GM19043 (cell line): ENCODE results near the gene DEFB114.

Source experiments
- ATAC-seq: cut with Tn5 transposase; IDR thresholded peaks from one replicate; pipeline ENCODE4 v1.9.1; 2021; ENCODE audit warnings: low read depth; ENCODE audit not compliant: unreplicated experiment

DEFB114 gene

GRCh38 chr6:49937811-49938210 lies 26.2 kb downstream of the DEFB114 start:
- ATAC-seq = no peak

GRCh38 chr6:49937017-49937416 lies 26.9 kb downstream of the DEFB114 start:
- ATAC-seq = no peak

DNA sequence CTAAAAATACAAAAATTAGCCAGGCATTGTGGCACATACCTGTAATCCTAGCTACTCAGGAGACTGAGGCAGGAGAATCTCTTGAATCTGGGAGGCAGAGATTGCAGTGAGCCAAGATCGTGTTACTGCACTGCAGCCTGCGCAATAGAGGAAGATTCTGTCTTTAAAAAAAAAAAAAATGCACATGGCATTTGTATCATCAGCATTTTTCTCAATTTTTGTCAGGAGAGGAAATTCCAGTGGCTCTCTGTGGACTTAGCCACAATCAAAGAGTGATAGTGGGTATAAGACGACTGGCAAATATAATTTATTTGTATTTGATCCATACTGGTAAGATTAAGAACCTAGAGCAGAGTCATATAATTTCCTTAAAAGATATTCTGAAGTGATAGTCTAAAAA lies 28.6 kb downstream of the DEFB114 start:
- ATAC-seq = no peak

GRCh38 chr6:49934770-49935169 lies 29.2 kb downstream of the DEFB114 start:
- ATAC-seq = no peak

DNA sequence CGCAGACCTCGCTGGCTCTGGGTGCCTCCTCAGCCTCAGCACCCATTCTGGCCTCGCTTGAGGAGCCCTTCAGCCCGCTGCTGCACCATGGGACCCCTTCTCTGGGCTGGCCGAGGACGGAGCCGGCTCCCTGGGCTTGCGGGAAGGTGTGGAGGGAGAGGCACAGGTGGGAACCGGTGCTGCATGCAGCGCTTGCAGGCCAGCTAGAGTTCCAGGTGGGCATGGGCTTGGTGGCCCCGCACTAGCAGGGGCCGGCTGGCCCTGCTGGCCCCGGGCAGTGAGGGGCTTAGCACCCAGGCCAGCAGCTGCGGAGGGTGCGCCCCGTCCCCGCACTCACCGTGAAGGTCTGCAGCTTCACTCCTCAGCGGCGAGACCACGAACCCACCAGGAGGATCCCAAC lies 30.4 kb downstream of the DEFB114 start:
- no peak for ATAC-seq

- ATAC-seq = no peak
These were observed 34.6 kb downstream of the DEFB114 start for GRCh38 chr6:49929340-49929739.

GRCh38 chr6:49923826-49924225 lies 40.1 kb downstream of the DEFB114 start:
- ATAC-seq = no peak

DNA sequence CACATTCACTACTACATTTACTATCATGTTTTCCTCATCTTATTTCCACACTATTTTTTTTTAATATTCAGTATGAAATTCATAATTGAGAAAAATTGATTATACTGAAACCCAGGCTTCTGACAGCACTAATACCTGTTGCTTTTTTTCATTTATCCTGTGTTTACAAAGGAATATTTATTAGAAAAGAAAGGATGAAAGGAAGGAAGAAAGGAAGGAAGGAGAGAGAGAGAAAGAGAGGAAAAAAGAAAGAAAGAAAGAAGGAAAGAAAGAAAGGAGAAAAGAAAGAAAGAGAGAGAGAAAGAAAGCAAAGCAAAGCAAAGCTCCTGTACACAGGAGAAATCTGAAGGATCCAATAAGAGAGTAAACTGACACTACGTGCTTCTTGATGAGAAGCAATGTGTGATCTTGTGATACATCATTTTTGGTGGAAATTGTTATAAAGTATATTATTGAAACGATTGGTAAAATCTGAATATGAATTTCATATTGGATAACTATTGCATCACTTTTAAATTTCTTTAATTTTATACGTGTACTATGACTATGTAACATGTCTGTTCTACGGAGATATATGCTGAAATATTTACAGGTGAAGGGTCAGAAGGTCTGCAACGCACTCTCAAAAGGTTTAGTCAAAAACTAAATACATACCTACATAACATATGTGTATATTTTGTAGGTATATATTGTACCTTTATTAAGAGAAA lies 43.9 kb downstream of the DEFB114 start:
- no peak for ATAC-seq

- ATAC-seq = no peak
These were observed 44.7 kb downstream of the DEFB114 start for GRCh38 chr6:49919261-49919660.

GRCh38 chr6:49918787-49919186 lies 45.2 kb downstream of the DEFB114 start:
- no peak for ATAC-seq

- no peak for ATAC-seq
These were observed 48.9 kb downstream of the DEFB114 start for GRCh38 chr6:49915035-49915434.

GRCh38 chr6:49913636-49914375 lies 50.2 kb downstream of the DEFB114 start:
- no peak for ATAC-seq

DNA sequence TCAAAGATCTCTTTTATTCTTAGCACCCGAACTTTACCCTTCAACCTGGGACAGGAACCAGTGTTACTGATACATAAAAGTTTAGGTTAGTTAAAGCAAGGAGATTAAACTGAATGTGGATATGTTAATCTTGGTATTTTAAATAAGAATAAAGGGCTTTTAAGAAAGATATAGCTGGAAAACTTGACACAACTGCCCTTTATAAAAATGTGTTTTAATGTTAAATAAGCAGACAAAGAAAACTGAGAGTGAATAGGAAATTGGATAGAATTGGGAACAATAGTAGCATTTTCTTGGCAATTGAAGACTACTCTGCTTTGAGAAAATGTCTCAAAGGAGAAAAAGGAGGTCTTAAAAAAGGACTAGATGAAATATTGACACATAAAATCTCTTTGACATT lies 51.8 kb downstream of the DEFB114 start:
- ATAC-seq = no peak

DNA sequence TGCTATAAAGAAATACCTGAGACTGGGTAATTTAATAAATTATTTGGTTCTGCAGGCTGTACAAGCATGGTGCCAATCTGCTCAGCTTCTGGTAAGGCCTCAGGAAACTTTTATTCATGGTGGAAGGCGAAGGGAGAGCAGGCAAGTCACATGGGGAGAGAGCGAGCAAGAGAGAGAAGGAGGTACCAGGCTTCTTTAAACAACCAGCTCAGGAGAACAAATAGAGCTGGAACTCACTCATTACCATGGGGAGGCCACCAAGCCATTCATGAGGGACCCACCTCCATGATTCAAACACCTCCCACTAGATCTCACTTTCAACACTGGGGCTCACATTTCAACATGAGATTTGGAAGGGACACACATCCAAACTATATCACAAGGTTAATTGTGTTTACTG lies 52.7 kb downstream of the DEFB114 start:
- ATAC-seq = no peak
